PC-3 (cell line): Measurements from ENCODE around the gene UGT2A3.

Experiments used
- CTCF ChIP-seq: fragments of 300-600 bp; sonication (generic); conservative IDR thresholded peaks from 2 replicates; pipeline ENCODE4 v1.5.1; 2017; ENCODE audit warnings: antibody characterized with exemption, low read depth, mild to moderate bottlenecking, low read length
- EZH2 ChIP-seq: fragments of 300-600 bp; sonication (generic); IDR thresholded peaks from one replicate; pipeline ENCODE4 v1.6.1; 2017; ENCODE audit warnings: antibody characterized with exemption, mild to moderate bottlenecking, low read length; ENCODE audit not compliant: unreplicated experiment

DNA sequence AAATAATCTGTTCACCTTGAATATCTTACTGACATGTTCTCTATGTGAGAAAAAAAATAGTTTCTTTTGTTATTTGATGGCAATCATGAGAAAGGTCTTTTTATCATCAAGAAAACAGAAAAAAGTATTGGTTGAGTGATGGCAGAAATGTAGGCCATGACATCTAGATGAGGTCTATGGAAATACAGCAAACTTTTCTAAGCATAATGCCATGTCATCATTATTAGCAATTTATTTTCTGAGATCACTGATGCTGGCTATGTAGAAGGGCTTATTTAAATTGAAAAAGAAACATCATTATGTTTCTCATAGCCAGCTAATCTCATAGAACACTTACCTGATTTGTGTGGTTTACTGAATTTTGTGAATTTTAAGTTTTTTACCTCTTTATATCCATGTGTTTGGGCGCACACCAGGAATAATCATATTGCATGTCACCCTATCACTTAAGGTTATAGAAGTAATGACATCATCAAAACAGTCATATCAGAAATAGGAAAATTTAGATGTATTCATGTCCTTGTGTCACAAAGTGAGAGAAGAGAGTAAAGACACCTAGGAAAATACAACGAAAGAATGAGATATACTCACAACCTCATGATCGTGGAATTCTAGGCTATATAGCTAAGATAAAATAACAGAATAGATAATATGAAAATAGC is 22.4 kb downstream of the UGT2A3 start:
- no peak for TF ChIP-seq CTCF
- no peak for TF ChIP-seq EZH2
